ENCODE results near the gene CABLES1.

DNA sequence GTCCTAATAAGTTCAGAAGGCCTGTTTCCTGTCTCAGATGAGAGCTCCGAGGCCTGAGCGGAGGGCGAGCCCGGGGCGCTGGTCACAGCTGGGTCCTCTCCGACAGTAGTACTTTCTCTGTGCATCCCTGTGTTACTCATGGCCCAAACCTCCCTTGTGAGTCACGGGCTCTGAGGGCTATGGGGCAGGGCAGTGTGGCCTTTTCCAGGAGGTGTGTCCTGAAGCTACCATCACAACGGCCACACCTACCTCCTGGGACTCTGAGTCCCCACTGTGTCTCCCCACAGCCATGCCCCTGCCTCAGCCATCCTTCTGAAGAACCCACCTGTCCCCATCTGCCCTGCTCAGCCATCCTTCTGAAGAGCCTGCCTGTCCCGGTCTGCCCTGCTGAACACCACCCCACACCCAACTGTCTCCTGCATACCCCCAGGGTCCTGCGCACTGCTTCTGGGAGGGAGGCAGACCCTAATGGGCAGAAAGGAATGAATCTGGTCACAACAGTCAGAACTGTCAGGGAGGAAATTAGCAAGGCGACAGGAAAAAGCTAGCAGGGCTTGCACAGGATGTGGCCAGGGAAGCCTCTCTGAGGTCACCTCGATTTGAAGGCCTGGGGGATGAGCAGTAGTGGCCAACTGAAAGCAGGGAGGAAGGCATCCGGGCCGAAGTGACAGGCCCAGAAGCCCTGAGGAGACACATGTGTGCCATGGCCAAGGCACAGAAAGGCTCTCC is 172.4 kb downstream of the CABLES1 start:
- TF ChIP-seq, protein P1, sequence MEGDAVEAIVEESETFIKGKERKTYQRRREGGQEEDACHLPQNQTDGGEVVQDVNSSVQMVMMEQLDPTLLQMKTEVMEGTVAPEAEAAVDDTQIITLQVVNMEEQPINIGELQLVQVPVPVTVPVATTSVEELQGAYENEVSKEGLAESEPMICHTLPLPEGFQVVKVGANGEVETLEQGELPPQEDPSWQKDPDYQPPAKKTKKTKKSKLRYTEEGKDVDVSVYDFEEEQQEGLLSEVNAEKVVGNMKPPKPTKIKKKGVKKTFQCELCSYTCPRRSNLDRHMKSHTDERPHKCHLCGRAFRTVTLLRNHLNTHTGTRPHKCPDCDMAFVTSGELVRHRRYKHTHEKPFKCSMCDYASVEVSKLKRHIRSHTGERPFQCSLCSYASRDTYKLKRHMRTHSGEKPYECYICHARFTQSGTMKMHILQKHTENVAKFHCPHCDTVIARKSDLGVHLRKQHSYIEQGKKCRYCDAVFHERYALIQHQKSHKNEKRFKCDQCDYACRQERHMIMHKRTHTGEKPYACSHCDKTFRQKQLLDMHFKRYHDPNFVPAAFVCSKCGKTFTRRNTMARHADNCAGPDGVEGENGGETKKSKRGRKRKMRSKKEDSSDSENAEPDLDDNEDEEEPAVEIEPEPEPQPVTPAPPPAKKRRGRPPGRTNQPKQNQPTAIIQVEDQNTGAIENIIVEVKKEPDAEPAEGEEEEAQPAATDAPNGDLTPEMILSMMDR (optimal IDR thresholded peaks at IDR 0.05 in 1 of 3, IDR thresholded peaks at IDR 0.05 in 1 of 3, conservative IDR thresholded peaks at IDR 0.05 in 1 of 3; ENCODE audit: extremely low read depth in 1 of 3, insufficient read depth in 2 of 3, low read length in 3 of 3), result no peak
- TF ChIP-seq EZH2 (IDR thresholded peaks at IDR 0.05; ENCODE audit: low read length), result no peak

Data from keratinocyte (primary cell).